ENCODE data around the gene MPRIP.
A peak's percentile ranks its signal among the peaks of the same experiment; 100 is the strongest.

DNA sequence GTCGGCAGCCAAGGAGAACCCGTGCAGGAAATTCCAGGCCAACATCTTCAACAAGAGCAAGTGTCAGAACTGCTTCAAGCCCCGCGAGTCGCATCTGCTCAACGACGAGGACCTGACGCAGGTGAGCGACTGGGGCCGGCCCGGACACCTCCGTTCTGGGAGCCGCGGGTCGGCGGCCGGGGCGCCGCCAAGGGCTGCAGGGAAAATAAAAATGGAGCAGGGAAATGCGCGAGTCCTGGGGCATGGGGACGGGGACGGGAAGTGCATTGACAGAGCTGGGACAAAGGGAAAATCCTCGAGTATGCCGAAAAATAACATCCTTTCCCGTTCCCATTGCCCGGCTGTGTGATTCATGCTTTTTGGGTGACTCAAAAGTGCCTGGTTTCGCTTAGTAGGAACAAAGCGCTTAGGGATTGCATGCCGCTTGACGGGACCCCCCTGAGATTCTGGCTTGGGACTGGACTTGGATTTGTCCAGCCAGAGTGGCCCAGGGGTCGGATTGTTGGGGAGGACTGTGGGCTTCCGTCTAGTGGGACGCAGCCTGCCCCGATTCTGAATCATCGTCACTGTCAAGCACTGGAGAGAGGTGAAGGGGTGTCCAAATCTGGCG lies 699 bp downstream of the MPRIP start:
- TF ChIP-seq CTCF (IDR thresholded peaks at IDR 0.05) (no peak), POLR2A (IDR thresholded peaks at IDR 0.05) (peak in 1 of 2 donors; percentile 50)
